Measurements from ENCODE around the gene SUGCT. TPM values are rescaled to one million over a fixed set of nuclear protein-coding genes. Genes with fewer than 3 reads are reported as not detected.

Gene SUGCT
- total RNA-seq, 2 donors from 2014 or later, result 3.3 to 15.2 TPM

DNA sequence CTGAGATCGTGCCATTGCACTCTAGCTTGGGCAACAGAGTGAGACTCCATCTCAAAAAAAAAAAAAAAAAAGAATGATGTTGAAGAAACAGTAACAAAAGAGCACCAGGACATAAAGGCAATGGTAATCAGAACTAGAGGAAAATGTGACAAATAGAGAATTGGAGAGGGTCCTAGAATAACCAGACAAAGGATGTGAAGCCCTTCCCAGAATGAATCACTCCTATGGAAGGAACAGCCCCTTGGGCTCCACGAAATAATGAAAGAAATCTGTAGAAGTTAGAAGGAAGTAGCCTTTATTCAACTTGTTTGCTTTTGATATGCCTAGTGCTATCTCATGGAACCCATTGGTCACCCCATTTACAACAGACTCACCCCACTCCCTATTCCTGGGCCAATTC, 169.2 kb downstream of the SUGCT start:
- Histone ChIP-seq H3K9me3 (no peaks in the 10 kb centered on the region), H3K36me3 (no peaks in the 10 kb centered on the region), H3K27me3 (replicated peaks; ENCODE audit: insufficient read depth) (no peaks in the 10 kb centered on the region), H3K4me1 (ENCODE audit: control insufficient read depth in 1 of 2, low read depth in 2 of 2) (peaks cover 2 to 11% of the 10 kb centered on the region in 2 donors), H3K4me3 (no peak overlapping the region), H3K27ac (no peak overlapping the region)
- DNase-seq (ENCODE audit: low spot score) (no peak), ATAC-seq (ENCODE audit: insufficient number of reproducible peaks, low FRiP score, low read depth) (no peak)
- no peak for TF ChIP-seq CTCF (IDR thresholded peaks at IDR 0.05)

- Histone ChIP-seq H3K4me1 (ENCODE audit: control insufficient read depth in 1 of 2, low read depth in 2 of 2) (peaks cover 0 to 11% of the 10 kb centered on the region in 2 donors), H3K27me3 (replicated peaks; ENCODE audit: insufficient read depth) (no peaks in the 10 kb centered on the region), H3K4me3 (no peak overlapping the region), H3K36me3 (no peaks in the 10 kb centered on the region), H3K9me3 (no peaks in the 10 kb centered on the region), H3K27ac (no peak overlapping the region)
- ATAC-seq (ENCODE audit: insufficient number of reproducible peaks, low FRiP score, low read depth), result no peak
- no peak for DNase-seq (ENCODE audit: low spot score)
- TF ChIP-seq CTCF (IDR thresholded peaks at IDR 0.05), result no peak
Observed at GRCh38 chr7:40305229-40305628, 170.4 kb downstream of the SUGCT start.

DNA sequence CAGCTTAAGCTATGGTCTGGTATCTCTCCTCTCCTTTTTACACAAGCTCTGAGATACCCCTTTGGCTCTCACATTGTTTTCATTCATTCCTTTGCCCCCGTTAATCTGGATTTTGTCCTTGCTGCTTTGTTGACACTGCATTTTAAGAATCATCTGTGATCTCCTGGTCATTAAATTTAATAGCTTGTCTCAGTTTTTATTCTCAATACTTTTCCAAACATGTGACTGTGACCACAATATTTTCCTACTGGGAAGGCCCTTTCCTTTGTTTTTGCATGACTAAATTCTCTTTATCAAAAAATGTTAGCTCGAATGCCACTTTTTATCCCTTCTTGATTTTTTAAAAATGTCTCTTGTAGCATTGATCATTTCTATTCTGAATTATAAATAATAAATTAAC, 171.2 kb downstream of the SUGCT start:
- H3K27ac ChIP-seq, result no peak overlapping the region
- H3K4me3 ChIP-seq, result no peak overlapping the region
- H3K9me3 ChIP-seq, result no peaks in the 10 kb centered on the region
- TF ChIP-seq CTCF (IDR thresholded peaks at IDR 0.05), result no peak
- peaks cover 0 to 11% of the 10 kb centered on the region in 2 donors for H3K4me1 ChIP-seq (ENCODE audit: control insufficient read depth in 1 of 2, low read depth in 2 of 2)
- no peaks in the 10 kb centered on the region for H3K36me3 ChIP-seq
- DNase-seq (ENCODE audit: low spot score) (no peak), ATAC-seq (ENCODE audit: insufficient number of reproducible peaks, low FRiP score, low read depth) (no peak)
- no peaks in the 10 kb centered on the region for H3K27me3 ChIP-seq (replicated peaks; ENCODE audit: insufficient read depth)

DNA sequence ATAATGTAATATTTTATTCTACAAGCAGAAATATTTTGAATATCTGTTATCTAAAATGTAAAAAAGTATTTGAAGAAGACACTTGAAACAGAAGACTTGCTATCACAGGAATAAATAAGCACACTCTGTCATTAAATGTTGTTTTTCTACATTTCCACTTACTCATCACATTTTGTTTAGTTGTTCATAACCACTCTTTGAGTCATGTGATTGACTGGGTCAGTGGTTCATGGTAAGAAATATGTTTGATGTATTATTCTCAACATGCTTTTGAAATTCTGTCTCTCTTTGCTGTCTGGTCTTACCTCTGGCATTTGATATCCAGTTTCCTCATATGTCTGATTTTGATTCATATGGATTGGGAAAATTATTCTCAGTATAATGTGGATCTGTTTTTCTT, 171.8 kb downstream of the SUGCT start:
- no peak for DNase-seq (ENCODE audit: low spot score)
- Histone ChIP-seq H3K27me3 (replicated peaks; ENCODE audit: insufficient read depth) (no peaks in the 10 kb centered on the region), H3K27ac (no peak overlapping the region), H3K9me3 (no peaks in the 10 kb centered on the region), H3K4me3 (no peak overlapping the region), H3K36me3 (no peaks in the 10 kb centered on the region), H3K4me1 (ENCODE audit: control insufficient read depth in 1 of 2, low read depth in 2 of 2) (peaks cover 0 to 8% of the 10 kb centered on the region in 2 donors)
- no peak for TF ChIP-seq CTCF (IDR thresholded peaks at IDR 0.05)
- ATAC-seq (ENCODE audit: insufficient number of reproducible peaks, low FRiP score, low read depth), result no peak

DNA sequence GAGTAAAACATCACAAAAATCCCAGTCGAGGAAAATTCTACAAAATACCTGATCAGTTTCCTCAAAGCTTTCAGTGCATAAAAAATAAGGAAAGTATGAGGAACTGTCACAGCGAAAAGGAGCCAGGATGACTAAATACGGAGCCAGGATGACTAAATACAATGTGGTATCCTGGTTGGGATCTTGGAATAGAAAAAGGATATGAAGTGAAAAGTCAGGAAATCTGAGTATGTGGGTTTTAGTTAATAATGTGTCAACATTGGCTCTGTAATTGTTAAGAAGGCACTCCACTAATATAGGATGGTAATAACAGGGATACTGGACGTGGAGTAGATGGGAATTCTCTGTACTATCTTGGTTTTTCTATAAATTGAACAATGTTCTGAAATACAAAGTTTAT, 175.5 kb downstream of the SUGCT start:
- no peak overlapping the region for H3K4me3 ChIP-seq
- H3K9me3 ChIP-seq, result no peaks in the 10 kb centered on the region
- H3K27ac ChIP-seq, result no peak overlapping the region
- H3K27me3 ChIP-seq (replicated peaks; ENCODE audit: insufficient read depth), result no peaks in the 10 kb centered on the region
- no peaks in the 10 kb centered on the region for H3K36me3 ChIP-seq
- peaks cover 0 to 8% of the 10 kb centered on the region in 2 donors for H3K4me1 ChIP-seq (ENCODE audit: control insufficient read depth in 1 of 2, low read depth in 2 of 2)
- no peak for ATAC-seq (ENCODE audit: insufficient number of reproducible peaks, low FRiP score, low read depth)
- no peak for TF ChIP-seq CTCF (IDR thresholded peaks at IDR 0.05)
- no peak for DNase-seq (ENCODE audit: low spot score)

Measured in thoracic aorta (tissue), 2 donors.